Right lobe of liver (tissue), 4 donors: Measurements from ENCODE around the gene PLXNC1.

Source experiments
- CTCF ChIP-seq, 4 donors: fragments of 200-600 bp in 3 of 4; fragments of 450-650 bp in 1 of 4; IDR thresholded peaks; one replicate each; pipeline versions ENCODE4 v1.5.1 to v1.8.0; 2016 to 2022; ENCODE audit warnings: antibody characterized with exemption in 4 of 4, mild to moderate bottlenecking in 2 of 4
- POLR2A ChIP-seq: fragments of 450-650 bp; IDR thresholded peaks from one replicate; pipeline ENCODE4 v1.6.1; 2017; ENCODE audit warnings: antibody characterized with exemption, mild to moderate bottlenecking
- donor health status: DM: no; HTN: no; CAD: no.
- donor health status: DM: no; HTN: no; CAD: no.
- donor health status: DM: no; HTN: yes; CAD: no.

GRCh38 chr12:94139816-94140215 is 8.6 kb upstream of the PLXNC1 start:
- no peak for TF ChIP-seq CTCF (IDR thresholded peaks at IDR 0.05)
- no peak for TF ChIP-seq POLR2A
